ENCODE data around the gene BST1. TPM values are rescaled to one million over a fixed set of nuclear protein-coding genes. Genes with fewer than 3 reads are reported as not detected.

BST1 gene
- 0.45 TPM for polyA plus RNA-seq (2013, experiment 1 of 2)
- 0.82 TPM for polyA plus RNA-seq (2013, experiment 2 of 2)

DNA sequence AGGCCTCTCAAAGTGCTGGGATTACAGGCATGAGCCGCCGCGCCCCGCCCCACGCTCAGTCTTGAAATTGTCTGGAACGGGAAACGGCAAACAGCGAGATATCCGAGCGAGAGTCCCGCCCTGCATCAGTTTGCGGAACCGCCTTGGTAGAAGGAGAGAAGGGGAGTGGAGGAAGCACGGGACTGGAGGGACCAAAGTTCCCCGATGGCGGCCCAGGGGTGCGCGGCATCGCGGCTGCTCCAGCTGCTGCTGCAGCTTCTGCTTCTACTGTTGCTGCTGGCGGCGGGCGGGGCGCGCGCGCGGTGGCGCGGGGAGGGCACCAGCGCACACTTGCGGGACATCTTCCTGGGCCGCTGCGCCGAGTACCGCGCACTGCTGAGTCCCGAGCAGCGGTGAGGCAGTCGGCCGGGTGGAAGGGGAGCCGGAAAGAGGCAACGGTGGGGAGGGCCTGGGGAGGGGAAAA lies at the start of gene BST1:
Gene BST1, plus strand, starts transcription at position 125 of the 463 bp plus-strand sequence. Its CDS starts 80 bp downstream, at position 205.
- Histone ChIP-seq H3K27ac (ENCODE audit: low read depth, low read length) (no peak within 1 kb of the TSS), H3K4me3 (ENCODE audit: low read length) (peak within 1 kb of the TSS; percentile 57)

GRCh38 chr4:15653420-15653819 lies 49.4 kb upstream of the BST1 start:
- no peaks in the 10 kb centered on the region for H3K9me3 ChIP-seq (ENCODE audit: insufficient read depth, low read depth, low read length)
- peaks cover 2% of the 10 kb centered on the region; the same call in 1 of the 2 replicates for H3K36me3 ChIP-seq (ENCODE audit: insufficient read depth, low read length)
- whole genome bisulfite sequencing = 83% methylated on average over 3 of the region's 4 CpGs
- peak overlapping the region; percentile 99; the same call in 1 of the 2 replicates for H3K9ac ChIP-seq (ENCODE audit: low read depth, low read length)
- H3K27me3 ChIP-seq (ENCODE audit: insufficient read depth, low read length) = no peaks in the 10 kb centered on the region
- H3K27ac ChIP-seq (ENCODE audit: low read depth, low read length) = peak overlapping the region; percentile 26; the same call in 1 of the 2 replicates
- H3K4me3 ChIP-seq (ENCODE audit: low read length) = peak overlapping the region; percentile 76
- peaks cover 43% of the 10 kb centered on the region for H3K4me1 ChIP-seq (ENCODE audit: insufficient read depth, low read length)

More for the DNA sequence above, at the start of gene BST1:
- peak within 1 kb of the TSS; percentile 61 for H3K9ac ChIP-seq (ENCODE audit: low read depth, low read length)
- no peaks in the 10 kb centered on the region for H3K9me3 ChIP-seq (ENCODE audit: insufficient read depth, low read depth, low read length)
- 55% methylated on average over 43 of the region's 43 CpGs for WGBS
- peaks cover 4% of the 10 kb centered on the region for H3K4me1 ChIP-seq (ENCODE audit: insufficient read depth, low read length)
- no peaks in the 10 kb centered on the region for H3K36me3 ChIP-seq (ENCODE audit: insufficient read depth, low read length)
- peaks cover 7% of the 10 kb centered on the region; the same call in 1 of the 2 replicates for H3K27me3 ChIP-seq (ENCODE audit: insufficient read depth, low read length)

DNA sequence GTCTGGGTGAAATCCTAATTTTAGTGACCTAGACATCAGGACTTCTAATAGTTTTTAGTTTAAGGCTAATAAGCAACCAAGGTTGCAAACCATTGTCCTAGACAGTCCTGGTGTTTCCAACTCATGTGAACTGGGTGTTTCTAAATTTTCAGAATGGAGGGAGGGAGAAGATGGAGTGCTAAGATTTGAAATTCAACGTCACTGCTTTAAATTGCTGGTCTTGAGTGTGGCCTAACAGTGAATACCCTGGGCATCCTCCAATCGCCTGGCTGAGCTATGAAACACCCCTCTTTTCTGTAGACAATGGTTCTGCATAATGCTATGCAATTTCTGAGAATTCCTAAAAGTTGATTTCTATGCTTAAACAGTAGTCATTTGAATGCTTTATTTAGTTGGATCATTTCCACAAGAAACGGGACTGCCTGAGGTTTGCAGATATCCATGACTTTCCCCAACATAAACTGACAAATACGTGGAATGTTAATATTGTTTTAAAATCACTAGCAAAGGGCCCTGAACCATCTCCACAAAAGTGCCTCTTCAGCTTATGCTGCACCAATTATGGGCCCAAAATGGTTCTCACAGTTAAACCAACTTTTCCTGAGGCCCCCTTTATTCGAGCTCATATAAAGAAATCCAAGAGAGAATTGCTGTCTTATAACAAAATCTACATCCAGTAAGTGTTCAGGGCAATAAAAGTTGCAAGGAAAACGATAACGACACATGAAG lies 48.8 kb upstream of the BST1 start:
- Histone ChIP-seq H3K9ac (ENCODE audit: low read depth, low read length) (peak overlapping the region; percentile 99), H3K9me3 (ENCODE audit: insufficient read depth, low read depth, low read length) (no peaks in the 10 kb centered on the region), H3K4me3 (ENCODE audit: low read length) (peak overlapping the region; percentile 76), H3K36me3 (ENCODE audit: insufficient read depth, low read length) (peaks cover 8% of the 10 kb centered on the region; the same call in 1 of the 2 replicates), H3K27ac (ENCODE audit: low read depth, low read length) (peak overlapping the region; percentile 90), H3K27me3 (ENCODE audit: insufficient read depth, low read length) (no peaks in the 10 kb centered on the region), H3K4me1 (ENCODE audit: insufficient read depth, low read length) (peaks cover 43% of the 10 kb centered on the region)
- 3% methylated on average over 7 of the region's 7 CpGs for WGBS

GRCh38 chr4:15654593-15655222 lies 48.2 kb upstream of the BST1 start:
- under 1% methylated on average over 66 of the region's 66 CpGs for WGBS
- Histone ChIP-seq H3K9ac (ENCODE audit: low read depth, low read length) (peak overlapping the region; percentile 99), H3K4me3 (ENCODE audit: low read length) (peak overlapping the region; percentile 76), H3K4me1 (ENCODE audit: insufficient read depth, low read length) (peaks cover 39% of the 10 kb centered on the region), H3K36me3 (ENCODE audit: insufficient read depth, low read length) (peaks cover 15% of the 10 kb centered on the region; the same call in 1 of the 2 replicates), H3K27ac (ENCODE audit: low read depth, low read length) (peak overlapping the region; percentile 90), H3K27me3 (ENCODE audit: insufficient read depth, low read length) (no peaks in the 10 kb centered on the region), H3K9me3 (ENCODE audit: insufficient read depth, low read depth, low read length) (no peaks in the 10 kb centered on the region)

- peaks cover 34% of the 10 kb centered on the region for H3K4me1 ChIP-seq (ENCODE audit: insufficient read depth, low read length)
- peak within 1 kb of the TSS; percentile 99 for H3K9ac ChIP-seq (ENCODE audit: low read depth, low read length)
- peaks cover 15% of the 10 kb centered on the region; the same call in 1 of the 2 replicates for H3K36me3 ChIP-seq (ENCODE audit: insufficient read depth, low read length)
- peak within 1 kb of the TSS; percentile 98 for H3K27ac ChIP-seq (ENCODE audit: low read depth, low read length)
- WGBS = 12% methylated on average over 84 of the region's 85 CpGs
- no peaks in the 10 kb centered on the region for H3K9me3 ChIP-seq (ENCODE audit: insufficient read depth, low read depth, low read length)
- H3K4me3 ChIP-seq (ENCODE audit: low read length) = peak within 1 kb of the TSS; percentile 76
- no peaks in the 10 kb centered on the region for H3K27me3 ChIP-seq (ENCODE audit: insufficient read depth, low read length)
Measured at GRCh38 chr4:15655223-15656037, 47.4 kb upstream of the BST1 start, which contains the start of gene FBXL5. Gene FBXL5 (minus strand): TSS chr4:15655357. CDS start chr4:15655287, 70 bp downstream.

GRCh38 chr4:15656038-15656470 lies 46.8 kb upstream of the BST1 start:
- WGBS = 78% methylated on average over 12 of the region's 12 CpGs
- peak overlapping the region; percentile 99 for H3K9ac ChIP-seq (ENCODE audit: low read depth, low read length)

DNA sequence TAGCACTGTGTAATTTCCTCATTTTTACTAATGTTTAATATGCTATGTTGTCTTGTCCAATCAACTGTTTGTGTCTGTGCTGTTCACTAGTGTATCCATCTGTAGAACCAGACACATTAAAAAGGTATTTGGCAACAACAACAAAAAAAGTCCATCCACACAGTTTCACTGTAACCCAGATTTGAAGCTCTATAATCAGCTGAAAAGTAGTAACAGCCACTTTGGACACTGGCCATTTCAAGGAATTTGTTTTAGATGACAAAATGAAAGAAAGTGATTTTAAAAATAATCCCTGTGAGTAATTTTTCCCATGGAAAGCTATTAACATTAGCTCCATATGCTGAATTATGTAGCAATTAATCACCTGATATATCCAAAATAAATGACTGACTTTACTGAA lies 45.5 kb upstream of the BST1 start:
- Histone ChIP-seq H3K36me3 (ENCODE audit: insufficient read depth, low read length) (peaks cover 19% of the 10 kb centered on the region; the same call in 1 of the 2 replicates), H3K4me1 (ENCODE audit: insufficient read depth, low read length) (peaks cover 27% of the 10 kb centered on the region), H3K27ac (ENCODE audit: low read depth, low read length) (no peak overlapping the region), H3K9ac (ENCODE audit: low read depth, low read length) (no peak overlapping the region), H3K9me3 (ENCODE audit: insufficient read depth, low read depth, low read length) (no peaks in the 10 kb centered on the region), H3K27me3 (ENCODE audit: insufficient read depth, low read length) (no peaks in the 10 kb centered on the region), H3K4me3 (ENCODE audit: low read length) (no peak overlapping the region)

More at GRCh38 chr4:15656038-15656470, 46.8 kb upstream of the BST1 start:
- H3K27me3 ChIP-seq (ENCODE audit: insufficient read depth, low read length) = no peaks in the 10 kb centered on the region
- H3K4me3 ChIP-seq (ENCODE audit: low read length) = peak overlapping the region; percentile 76
- H3K4me1 ChIP-seq (ENCODE audit: insufficient read depth, low read length) = peaks cover 34% of the 10 kb centered on the region
- no peaks in the 10 kb centered on the region for H3K9me3 ChIP-seq (ENCODE audit: insufficient read depth, low read depth, low read length)
- peak overlapping the region; percentile 98 for H3K27ac ChIP-seq (ENCODE audit: low read depth, low read length)
- H3K36me3 ChIP-seq (ENCODE audit: insufficient read depth, low read length) = peaks cover 15% of the 10 kb centered on the region; the same call in 1 of the 2 replicates

DNA sequence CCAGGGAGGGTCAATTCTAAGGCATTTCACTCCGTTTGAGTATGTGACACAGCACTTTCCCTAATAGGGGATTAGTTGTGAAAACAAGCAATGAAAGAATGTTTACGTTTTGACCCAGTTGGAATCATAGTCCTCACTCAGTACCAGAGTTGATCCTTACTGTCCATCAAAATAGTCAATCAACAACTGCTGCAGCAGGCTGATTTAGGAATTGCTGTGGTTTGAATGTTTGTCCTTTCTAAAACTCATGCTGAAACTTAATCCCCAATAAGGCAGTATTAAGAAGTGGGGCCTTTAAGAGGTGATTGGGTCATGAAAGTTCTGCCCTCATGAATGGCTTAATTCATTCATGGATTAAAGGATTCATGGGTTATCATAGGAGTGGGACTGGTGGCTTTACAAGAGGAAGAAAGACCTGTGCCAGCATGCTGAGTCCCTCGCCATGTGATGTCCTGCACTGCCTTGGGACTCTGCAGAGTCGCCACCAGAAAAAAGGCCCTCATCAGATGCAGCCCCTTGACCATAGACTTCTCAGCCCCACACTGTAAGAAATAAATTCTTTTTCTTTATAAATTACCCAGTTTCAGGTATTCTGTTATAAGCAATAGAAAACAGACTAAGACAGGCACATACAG lies 44.6 kb upstream of the BST1 start:
- H3K27ac ChIP-seq (ENCODE audit: low read depth, low read length) = no peak overlapping the region
- 85% methylated on average over 4 of the region's 4 CpGs for WGBS

GRCh38 chr4:15658781-15659180 lies 44.1 kb upstream of the BST1 start:
- Histone ChIP-seq H3K36me3 (ENCODE audit: insufficient read depth, low read length) (peaks cover 19% of the 10 kb centered on the region; the same call in 1 of the 2 replicates), H3K9me3 (ENCODE audit: insufficient read depth, low read depth, low read length) (no peaks in the 10 kb centered on the region), H3K4me3 (ENCODE audit: low read length) (no peak overlapping the region), H3K4me1 (ENCODE audit: insufficient read depth, low read length) (peaks cover 13% of the 10 kb centered on the region), H3K27me3 (ENCODE audit: insufficient read depth, low read length) (no peaks in the 10 kb centered on the region), H3K9ac (ENCODE audit: low read depth, low read length) (no peak overlapping the region), H3K27ac (ENCODE audit: low read depth, low read length) (no peak overlapping the region)
- 100% methylated on average over 2 of the region's 2 CpGs for WGBS

More for the DNA sequence above, 44.6 kb upstream of the BST1 start:
- Histone ChIP-seq H3K4me1 (ENCODE audit: insufficient read depth, low read length) (peaks cover 19% of the 10 kb centered on the region), H3K36me3 (ENCODE audit: insufficient read depth, low read length) (peaks cover 19% of the 10 kb centered on the region; the same call in 1 of the 2 replicates), H3K4me3 (ENCODE audit: low read length) (no peak overlapping the region), H3K9ac (ENCODE audit: low read depth, low read length) (no peak overlapping the region), H3K27me3 (ENCODE audit: insufficient read depth, low read length) (no peaks in the 10 kb centered on the region), H3K9me3 (ENCODE audit: insufficient read depth, low read depth, low read length) (no peaks in the 10 kb centered on the region)

All from HUES64 (cell line).